ENCODE measurements around the gene HIPK4. TPM values are rescaled to one million over a fixed set of nuclear protein-coding genes. Genes with fewer than 3 reads are reported as not detected.

HIPK4 gene
- total and polyA plus RNA-seq, 2 of the 8 experiments (the other 6 are each of a cell fraction or from before 2014, with no cell fraction given) = 0.15 to 0.57 TPM

DNA sequence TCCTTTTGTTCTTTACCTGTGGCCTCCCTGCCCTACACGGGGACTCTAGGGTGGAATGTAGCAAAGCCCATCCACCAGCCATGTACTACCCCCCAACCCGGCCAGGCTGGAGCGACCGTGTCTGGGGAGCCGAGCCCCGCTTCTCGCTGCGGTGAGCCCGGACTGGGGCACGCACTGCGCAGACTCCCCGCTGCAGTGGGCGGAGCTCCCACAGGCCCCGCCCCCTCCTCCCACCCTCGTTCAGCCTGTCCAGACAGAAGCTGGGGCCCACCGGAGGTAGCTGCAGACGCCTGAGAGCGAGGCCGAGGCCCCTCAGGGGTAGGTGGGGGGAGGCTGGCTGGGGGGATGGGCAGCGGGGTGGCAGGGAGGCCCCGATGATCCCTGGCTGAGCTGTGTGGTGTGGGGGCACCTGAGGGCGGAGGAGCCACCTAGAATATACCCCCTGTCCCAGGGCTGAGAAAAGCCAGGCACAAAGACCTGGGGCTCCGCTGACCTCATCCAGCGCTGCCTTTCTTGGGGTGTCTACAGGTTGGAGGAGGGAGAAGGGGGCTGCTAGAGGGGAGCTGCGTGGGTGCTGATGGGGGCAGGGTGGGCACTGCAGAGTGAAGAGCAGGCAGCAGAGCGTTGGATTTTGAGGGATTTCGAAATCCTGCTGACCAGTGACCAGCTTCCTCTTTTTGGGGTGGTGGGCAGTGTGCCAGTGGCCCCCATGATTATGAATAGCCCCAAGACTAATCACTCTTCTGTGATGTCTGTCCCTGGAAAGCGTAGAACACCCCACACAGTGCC lies 24.2 kb downstream of the HIPK4 start (continued):
- TF ChIP-seq, protein P1, sequence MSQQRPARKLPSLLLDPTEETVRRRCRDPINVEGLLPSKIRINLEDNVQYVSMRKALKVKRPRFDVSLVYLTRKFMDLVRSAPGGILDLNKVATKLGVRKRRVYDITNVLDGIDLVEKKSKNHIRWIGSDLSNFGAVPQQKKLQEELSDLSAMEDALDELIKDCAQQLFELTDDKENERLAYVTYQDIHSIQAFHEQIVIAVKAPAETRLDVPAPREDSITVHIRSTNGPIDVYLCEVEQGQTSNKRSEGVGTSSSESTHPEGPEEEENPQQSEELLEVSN (IDR thresholded peaks at IDR 0.05) = no peak
- TF ChIP-seq, protein P2, sequence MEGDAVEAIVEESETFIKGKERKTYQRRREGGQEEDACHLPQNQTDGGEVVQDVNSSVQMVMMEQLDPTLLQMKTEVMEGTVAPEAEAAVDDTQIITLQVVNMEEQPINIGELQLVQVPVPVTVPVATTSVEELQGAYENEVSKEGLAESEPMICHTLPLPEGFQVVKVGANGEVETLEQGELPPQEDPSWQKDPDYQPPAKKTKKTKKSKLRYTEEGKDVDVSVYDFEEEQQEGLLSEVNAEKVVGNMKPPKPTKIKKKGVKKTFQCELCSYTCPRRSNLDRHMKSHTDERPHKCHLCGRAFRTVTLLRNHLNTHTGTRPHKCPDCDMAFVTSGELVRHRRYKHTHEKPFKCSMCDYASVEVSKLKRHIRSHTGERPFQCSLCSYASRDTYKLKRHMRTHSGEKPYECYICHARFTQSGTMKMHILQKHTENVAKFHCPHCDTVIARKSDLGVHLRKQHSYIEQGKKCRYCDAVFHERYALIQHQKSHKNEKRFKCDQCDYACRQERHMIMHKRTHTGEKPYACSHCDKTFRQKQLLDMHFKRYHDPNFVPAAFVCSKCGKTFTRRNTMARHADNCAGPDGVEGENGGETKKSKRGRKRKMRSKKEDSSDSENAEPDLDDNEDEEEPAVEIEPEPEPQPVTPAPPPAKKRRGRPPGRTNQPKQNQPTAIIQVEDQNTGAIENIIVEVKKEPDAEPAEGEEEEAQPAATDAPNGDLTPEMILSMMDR (IDR thresholded peaks at IDR 0.05; ENCODE audit: control extremely low read depth in 1 of 3, insufficient read depth in 1 of 3, low read depth in 1 of 3, low read length in 3 of 3) = no peak
- no peak for TF ChIP-seq CHD2 (IDR thresholded peaks at IDR 0.05; ENCODE audit: low read length)
- no peak for TF ChIP-seq SAP30 (IDR thresholded peaks at IDR 0.05; ENCODE audit: insufficient read depth, insufficient replicate concordance, low read length)

Data from H1 (cell line).